ENCODE results near the gene PHF2.

- TF ChIP-seq CTCF (IDR thresholded peaks at IDR 0.05) (no peak), YY1 (IDR thresholded peaks at IDR 0.05; ENCODE audit: low read depth) (no peak), POLR2AphosphoS5 (IDR thresholded peaks at IDR 0.05; ENCODE audit: low read depth, low read length) (no peak), USF2 (IDR thresholded peaks at IDR 0.05; ENCODE audit: borderline replicate concordance, low read depth, low read length) (no peak), MXI1 (IDR thresholded peaks at IDR 0.05; ENCODE audit: low read depth, low read length) (no peak), IRF3 (IDR thresholded peaks at IDR 0.05; ENCODE audit: low read depth, low read length) (no peak), RCOR1 (IDR thresholded peaks at IDR 0.05; ENCODE audit: low read length) (no peak)
These were observed 45.5 kb downstream of the PHF2 start for GRCh38 chr9:93621922-93622321.

Data from SK-N-SH (cell line).